Stimulated activated naive CD8-positive, alpha-beta T cell treated with anti-CD3 and anti-CD28 coated beads, Interleukin-15, Interleukin-2, amounts not matched to agents 100 ng/mL and 50 ng/mL, for 24 hours (primary cell): ENCODE data around the gene QRSL1.

Experiments used
- H3K27ac Mint-ChIP-seq: one replicate; pipeline ENCODE4 v1.8.0; 2021; ENCODE audit warnings: mild to moderate bottlenecking, mixed read lengths
- H3K27me3 Mint-ChIP-seq: one replicate; pipeline ENCODE4 v1.8.0; 2021; ENCODE audit warnings: mixed read lengths
- H3K36me3 Mint-ChIP-seq: one replicate; pipeline ENCODE4 v1.8.0; 2021; ENCODE audit warnings: low read depth, mixed read lengths
- H3K4me1 Mint-ChIP-seq: one replicate; pipeline ENCODE4 v1.8.0; 2021; ENCODE audit warnings: low read depth, mixed read lengths
- H3K4me3 Mint-ChIP-seq: one replicate; pipeline ENCODE4 v1.8.0; 2021; ENCODE audit warnings: mild to moderate bottlenecking, mixed read lengths
- H3K9me3 Mint-ChIP-seq: one replicate; pipeline ENCODE4 v1.8.0; 2021; ENCODE audit warnings: mixed read lengths

Gene QRSL1

DNA sequence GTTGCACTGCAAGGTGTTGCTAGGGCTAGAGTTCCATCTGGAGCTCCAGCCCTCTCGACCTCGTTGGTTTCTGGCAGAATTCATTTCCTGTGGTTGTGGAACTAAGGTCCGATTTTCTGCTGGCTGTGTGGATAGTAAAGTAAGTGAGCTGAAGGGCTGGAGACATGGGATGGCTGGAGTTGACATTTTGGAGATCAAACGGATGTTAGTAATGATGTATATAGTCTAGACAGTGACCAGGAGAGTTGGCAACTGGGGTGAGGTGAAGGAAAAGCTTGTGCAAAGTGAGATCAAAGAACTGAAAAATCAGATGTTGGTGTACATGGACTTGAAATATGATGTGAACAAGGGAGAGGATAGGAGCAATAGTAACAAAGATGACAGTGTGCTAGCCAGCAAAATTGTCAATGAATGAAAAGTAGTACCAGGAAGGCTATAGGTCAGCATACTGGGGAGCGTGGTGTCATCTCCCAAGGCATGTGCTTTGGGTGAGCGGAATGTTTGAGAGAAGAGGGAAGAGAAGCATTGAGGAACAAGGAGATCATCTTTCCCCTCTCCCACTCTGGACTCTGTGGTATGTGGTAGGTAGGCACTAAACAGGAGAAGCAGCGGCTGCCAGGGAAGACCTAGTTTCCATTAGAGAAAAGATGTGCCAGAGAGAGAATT lies 7.8 kb downstream of the QRSL1 start:
- H3K27me3 Mint-ChIP-seq, result no peaks in the 10 kb centered on the region
- peaks cover 53% of the 10 kb centered on the region for H3K4me1 Mint-ChIP-seq
- peaks cover 43% of the 10 kb centered on the region for H3K36me3 Mint-ChIP-seq
- no peaks in the 10 kb centered on the region for H3K9me3 Mint-ChIP-seq
- peak overlapping the region; percentile 33 for H3K27ac Mint-ChIP-seq
- H3K4me3 Mint-ChIP-seq, result peak overlapping the region; percentile 18

DNA sequence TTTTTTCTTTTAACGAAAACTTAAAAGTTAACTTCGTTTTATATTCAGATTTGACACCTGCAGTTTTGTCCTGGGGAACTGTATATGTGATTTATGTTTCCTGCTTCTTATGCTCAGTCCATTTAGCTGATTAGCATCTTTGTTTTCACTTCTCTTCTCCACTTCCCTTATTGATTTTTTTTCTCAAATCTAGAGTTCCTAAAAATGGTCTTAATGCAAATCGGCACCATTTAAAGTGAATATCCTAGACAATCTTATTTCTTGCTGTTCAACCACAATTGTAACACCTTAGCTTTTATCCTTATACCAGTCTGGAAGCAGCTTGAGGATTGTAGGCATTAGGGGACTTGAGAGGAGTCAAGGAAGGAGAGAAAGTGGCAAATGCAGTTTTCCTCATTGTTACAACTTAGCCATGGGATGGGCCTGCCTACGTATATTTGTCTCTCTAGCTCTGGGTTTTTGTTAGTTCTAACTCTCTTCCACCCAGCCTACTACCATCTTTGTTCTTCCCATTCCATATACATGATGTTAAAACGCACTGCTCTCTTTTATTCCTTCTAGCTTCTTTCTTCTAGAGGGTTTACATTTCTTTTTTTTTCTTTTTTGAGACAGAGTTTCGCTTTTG lies 8.5 kb downstream of the QRSL1 start:
- no peaks in the 10 kb centered on the region for H3K9me3 Mint-ChIP-seq
- peaks cover 45% of the 10 kb centered on the region for H3K36me3 Mint-ChIP-seq
- peak overlapping the region; percentile 33 for H3K27ac Mint-ChIP-seq
- no peak overlapping the region for H3K4me3 Mint-ChIP-seq
- peaks cover 48% of the 10 kb centered on the region for H3K4me1 Mint-ChIP-seq
- H3K27me3 Mint-ChIP-seq, result no peaks in the 10 kb centered on the region

DNA sequence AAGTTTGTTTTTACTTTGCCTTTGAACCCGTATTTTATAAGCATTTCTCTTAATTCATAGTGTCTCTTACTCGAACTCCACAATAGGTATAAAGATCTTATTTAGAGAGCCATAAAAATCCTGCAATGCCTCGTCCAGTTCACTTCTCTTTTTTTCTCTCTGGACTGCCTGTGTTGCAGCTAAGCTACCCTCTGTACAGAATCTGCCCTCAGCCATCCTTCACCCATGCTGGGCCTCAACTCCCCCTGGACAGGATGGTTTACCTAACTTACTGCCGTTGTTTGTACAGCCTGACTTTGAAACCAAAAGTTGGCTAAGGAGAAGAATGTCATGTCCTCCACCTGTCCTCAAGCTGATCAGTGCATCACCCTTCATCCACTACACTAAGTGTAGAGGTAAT lies 10.4 kb downstream of the QRSL1 start:
- Mint-ChIP-seq H3K9me3 (no peaks in the 10 kb centered on the region), H3K4me3 (no peak overlapping the region), H3K27me3 (no peaks in the 10 kb centered on the region), H3K27ac (no peak overlapping the region), H3K4me1 (peaks cover 37% of the 10 kb centered on the region), H3K36me3 (peaks cover 50% of the 10 kb centered on the region)

DNA sequence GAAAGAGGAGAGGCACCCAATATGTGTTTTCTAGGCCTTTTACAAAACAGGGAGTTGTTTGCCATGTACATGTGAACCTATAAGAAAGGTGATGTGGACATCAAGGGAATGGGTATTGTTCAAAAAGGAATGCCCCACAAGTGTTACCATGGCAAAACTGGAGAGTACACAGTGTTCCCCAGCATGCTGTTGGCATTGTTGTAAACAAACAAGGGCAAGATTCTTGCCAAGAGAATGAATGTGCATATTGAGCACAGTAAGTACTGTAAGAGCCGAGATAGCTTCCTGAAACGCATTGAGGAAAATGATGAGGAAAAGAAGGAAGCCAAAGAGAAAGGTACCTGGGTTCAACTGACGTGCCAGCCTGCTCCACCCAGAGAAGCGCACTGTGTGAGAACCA lies 13.1 kb downstream of the QRSL1 start:
- peaks cover 19% of the 10 kb centered on the region for H3K4me1 Mint-ChIP-seq
- H3K9me3 Mint-ChIP-seq, result no peaks in the 10 kb centered on the region
- H3K4me3 Mint-ChIP-seq, result no peak overlapping the region
- no peak overlapping the region for H3K27ac Mint-ChIP-seq
- H3K27me3 Mint-ChIP-seq, result no peaks in the 10 kb centered on the region
- H3K36me3 Mint-ChIP-seq, result peaks cover 57% of the 10 kb centered on the region

DNA sequence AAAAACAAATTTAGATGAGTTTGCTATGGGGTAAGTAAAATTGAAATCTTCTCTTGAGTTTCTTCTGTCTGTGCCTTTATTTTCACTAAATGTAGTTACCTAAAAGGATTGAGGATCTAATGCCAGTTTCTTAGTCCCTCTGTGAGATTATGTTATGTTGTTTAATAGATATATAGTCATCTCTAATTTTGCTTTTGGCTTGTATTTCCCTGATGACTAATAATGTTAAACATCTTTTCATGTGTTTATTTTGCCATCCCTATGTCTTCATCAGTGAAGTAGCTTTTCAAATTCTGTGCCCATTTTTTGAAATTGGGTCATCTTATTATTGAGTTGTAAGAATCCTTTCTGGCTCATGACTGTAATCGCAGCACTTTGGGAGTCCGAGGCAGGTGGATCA lies 13.7 kb downstream of the QRSL1 start:
- no peak overlapping the region for H3K4me3 Mint-ChIP-seq
- no peaks in the 10 kb centered on the region for H3K9me3 Mint-ChIP-seq
- peaks cover 57% of the 10 kb centered on the region for H3K36me3 Mint-ChIP-seq
- H3K27me3 Mint-ChIP-seq, result no peaks in the 10 kb centered on the region
- peaks cover 13% of the 10 kb centered on the region for H3K4me1 Mint-ChIP-seq
- no peak overlapping the region for H3K27ac Mint-ChIP-seq

DNA sequence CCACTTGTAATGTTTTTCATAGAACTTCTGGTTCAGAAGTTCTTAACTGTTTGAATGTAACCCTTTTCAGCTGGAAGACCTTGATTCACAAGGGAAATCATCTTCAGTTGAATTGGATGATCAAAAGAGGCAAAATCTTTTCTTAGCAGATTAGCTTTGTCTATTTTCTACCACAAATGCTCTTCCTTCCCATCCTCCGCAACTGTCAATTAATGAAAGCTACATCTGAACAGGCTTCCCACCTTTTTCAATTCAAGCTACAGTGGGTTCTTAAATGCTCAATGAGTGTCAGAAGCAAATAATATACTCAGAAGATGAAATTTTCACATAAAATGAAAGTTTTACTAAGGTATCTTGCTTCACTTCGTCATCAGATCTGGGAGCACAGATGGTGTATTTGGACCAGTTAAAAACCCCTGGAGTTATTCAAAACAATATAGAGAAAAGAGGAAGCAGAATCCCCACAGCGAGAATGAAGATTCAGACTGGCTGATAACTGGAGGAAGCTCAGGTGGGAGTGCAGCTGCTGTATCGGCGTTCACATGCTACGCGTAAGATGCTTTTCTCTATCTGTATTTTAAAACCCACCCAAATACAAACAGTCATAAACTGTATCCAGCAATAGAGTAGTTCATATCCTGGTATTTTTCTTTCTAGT lies 19.4 kb downstream of the QRSL1 start:
- H3K4me1 Mint-ChIP-seq, result no peaks in the 10 kb centered on the region
- H3K27me3 Mint-ChIP-seq, result no peaks in the 10 kb centered on the region
- peaks cover 60% of the 10 kb centered on the region for H3K36me3 Mint-ChIP-seq
- H3K27ac Mint-ChIP-seq, result no peak overlapping the region
- no peaks in the 10 kb centered on the region for H3K9me3 Mint-ChIP-seq
- peak overlapping the region; percentile 4 for H3K4me3 Mint-ChIP-seq

DNA sequence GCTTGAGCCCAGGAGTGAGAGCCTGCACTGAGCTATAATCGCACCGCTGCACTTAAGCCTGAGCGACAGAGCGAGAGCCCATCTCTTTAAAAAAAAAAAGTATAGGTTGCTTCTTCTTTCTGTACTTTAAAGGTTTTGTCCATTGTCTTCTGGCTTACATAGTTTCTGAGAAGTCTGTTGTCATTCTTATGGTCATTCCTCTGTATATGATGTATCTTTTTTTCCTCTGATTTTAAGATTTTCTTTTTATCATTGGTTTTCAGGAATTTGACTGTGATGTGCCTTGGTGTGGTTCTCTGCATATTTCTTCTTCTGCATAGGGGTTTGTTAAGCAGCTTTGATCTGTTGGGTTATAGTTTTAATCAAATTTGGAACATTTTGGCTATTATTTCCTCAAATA lies 29.1 kb downstream of the QRSL1 start:
- Mint-ChIP-seq H3K4me3 (no peak overlapping the region), H3K4me1 (no peaks in the 10 kb centered on the region), H3K27me3 (no peaks in the 10 kb centered on the region), H3K36me3 (peaks cover 88% of the 10 kb centered on the region), H3K27ac (no peak overlapping the region), H3K9me3 (peaks cover 11% of the 10 kb centered on the region)

DNA sequence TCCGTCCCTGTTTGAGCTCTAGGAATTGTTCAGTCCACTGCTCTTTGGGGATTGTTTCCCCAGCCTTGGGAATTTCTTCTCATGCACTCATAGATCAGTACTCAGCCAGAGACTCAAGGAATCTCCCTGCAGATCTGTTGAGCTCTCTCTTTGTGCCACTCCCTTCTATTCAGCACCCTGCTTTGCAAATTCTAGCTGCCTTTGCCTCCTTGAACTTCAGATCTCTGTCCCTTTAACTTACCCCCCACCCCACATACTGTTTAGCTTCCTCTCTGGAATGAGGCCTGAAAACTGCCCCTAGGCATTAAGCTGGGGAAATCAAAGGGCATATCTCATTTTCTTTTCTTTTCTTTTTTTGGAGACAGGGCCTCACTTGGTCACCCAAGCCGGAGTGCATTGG lies 30.5 kb downstream of the QRSL1 start:
- H3K4me1 Mint-ChIP-seq, result peaks cover 3% of the 10 kb centered on the region
- H3K36me3 Mint-ChIP-seq, result peaks cover 92% of the 10 kb centered on the region
- H3K27ac Mint-ChIP-seq, result no peak overlapping the region
- H3K9me3 Mint-ChIP-seq, result peaks cover 11% of the 10 kb centered on the region
- no peak overlapping the region for H3K4me3 Mint-ChIP-seq
- no peaks in the 10 kb centered on the region for H3K27me3 Mint-ChIP-seq

DNA sequence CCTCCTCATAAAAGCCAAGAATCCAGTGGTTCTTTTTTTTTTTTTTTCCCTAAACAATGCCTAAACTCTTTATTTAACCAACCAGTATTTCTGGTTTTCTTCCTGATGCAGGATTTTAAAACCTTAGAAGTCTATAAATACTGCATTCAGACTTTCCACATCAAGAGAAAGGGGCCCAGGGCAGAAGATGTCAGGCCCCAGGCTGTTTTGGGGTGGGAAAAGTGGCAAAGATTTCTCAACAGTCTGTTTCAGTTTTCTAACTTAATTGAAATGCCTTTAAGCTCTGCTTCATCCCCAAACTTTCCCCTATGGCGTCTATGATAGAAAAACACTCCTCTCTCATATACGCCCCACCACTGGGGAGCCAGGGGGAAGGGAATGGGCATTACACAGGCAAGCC lies 33.1 kb downstream of the QRSL1 start:
- no peaks in the 10 kb centered on the region for H3K27me3 Mint-ChIP-seq
- H3K9me3 Mint-ChIP-seq, result peaks cover 5% of the 10 kb centered on the region
- peaks cover 86% of the 10 kb centered on the region for H3K36me3 Mint-ChIP-seq
- no peak overlapping the region for H3K4me3 Mint-ChIP-seq
- H3K4me1 Mint-ChIP-seq, result peaks cover 9% of the 10 kb centered on the region
- no peak overlapping the region for H3K27ac Mint-ChIP-seq

DNA sequence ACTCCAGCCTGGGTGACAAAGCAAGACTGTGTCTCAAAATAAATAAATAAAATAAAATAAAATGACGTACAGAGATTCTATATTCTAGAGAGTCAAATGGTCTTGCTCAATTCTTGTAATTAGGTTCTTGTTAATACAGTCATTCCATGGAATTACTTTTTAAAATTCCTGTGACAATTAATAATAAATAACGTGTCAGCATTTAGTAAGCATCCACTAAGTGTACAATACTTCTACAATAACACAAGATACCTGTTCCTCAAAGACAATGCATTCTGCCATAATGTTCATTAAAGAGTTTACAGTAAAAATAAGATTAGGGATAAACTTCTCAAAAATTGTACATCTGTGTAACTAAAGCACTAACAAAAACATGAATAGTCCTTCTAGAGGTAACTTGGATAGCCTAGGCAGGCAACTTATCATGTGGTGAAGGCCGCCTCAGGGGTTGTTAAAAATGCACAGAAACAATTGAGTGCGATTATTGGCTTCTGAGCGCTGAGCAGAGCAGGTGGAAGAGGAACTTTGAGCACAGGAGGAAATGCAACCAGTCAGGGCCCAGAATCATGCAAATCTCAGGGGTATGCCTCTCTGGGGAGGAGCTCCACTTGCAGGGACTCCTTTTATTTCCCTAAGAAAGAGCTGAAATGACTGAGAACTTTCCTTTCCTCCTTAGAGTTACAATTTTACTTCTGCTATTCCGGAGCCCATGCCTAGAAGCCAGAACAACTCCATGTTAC lies 37.1 kb downstream of the QRSL1 start:
- H3K4me3 Mint-ChIP-seq, result peak overlapping the region; percentile 19
- no peak overlapping the region for H3K27ac Mint-ChIP-seq
- peaks cover 15% of the 10 kb centered on the region for H3K4me1 Mint-ChIP-seq
- peaks cover 55% of the 10 kb centered on the region for H3K36me3 Mint-ChIP-seq
- H3K9me3 Mint-ChIP-seq, result no peaks in the 10 kb centered on the region
- H3K27me3 Mint-ChIP-seq, result no peaks in the 10 kb centered on the region

DNA sequence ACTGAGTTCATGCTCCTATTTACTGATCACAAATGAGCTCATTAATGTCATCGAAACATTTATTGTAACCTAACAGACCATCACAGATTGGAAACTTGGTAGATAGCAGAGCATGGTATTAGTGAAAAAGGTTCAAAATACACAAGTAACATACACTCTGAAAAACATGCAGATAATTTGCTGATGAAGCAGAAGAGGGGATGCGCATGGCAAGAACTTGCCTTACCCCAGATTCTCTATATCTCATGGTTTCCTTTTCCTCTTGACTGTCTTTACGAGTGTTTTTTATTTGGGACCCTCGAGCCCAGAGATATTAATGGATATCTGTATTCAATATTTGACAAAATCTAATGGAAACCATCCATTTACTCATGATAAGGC lies 37.6 kb downstream of the QRSL1 start:
- no peaks in the 10 kb centered on the region for H3K27me3 Mint-ChIP-seq
- H3K27ac Mint-ChIP-seq, result no peak overlapping the region
- H3K36me3 Mint-ChIP-seq, result peaks cover 53% of the 10 kb centered on the region
- H3K9me3 Mint-ChIP-seq, result no peaks in the 10 kb centered on the region
- H3K4me1 Mint-ChIP-seq, result peaks cover 15% of the 10 kb centered on the region
- H3K4me3 Mint-ChIP-seq, result peak overlapping the region; percentile 19

DNA sequence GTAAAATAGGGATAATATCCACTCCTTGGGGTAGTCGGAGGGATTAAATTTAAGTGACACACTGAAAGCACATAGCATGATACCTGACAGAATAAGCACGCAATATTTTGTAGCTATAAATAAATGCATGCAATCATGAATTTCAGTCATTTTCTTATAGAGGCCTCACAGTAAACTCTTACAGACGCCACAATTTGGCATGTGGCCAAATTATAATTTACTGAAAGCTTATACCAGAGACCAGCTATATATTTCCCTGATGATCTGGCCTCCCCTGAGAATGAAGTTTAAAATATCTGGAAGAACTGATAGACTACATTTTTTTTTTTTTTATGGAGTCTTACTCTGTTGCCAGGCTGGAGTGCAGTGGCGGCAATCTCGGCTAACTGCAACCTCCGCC lies 40.9 kb downstream of the QRSL1 start:
- H3K27me3 Mint-ChIP-seq, result no peaks in the 10 kb centered on the region
- peaks cover 23% of the 10 kb centered on the region for H3K36me3 Mint-ChIP-seq
- peaks cover 12% of the 10 kb centered on the region for H3K4me1 Mint-ChIP-seq
- no peak overlapping the region for H3K27ac Mint-ChIP-seq
- no peak overlapping the region for H3K4me3 Mint-ChIP-seq
- H3K9me3 Mint-ChIP-seq, result no peaks in the 10 kb centered on the region

DNA sequence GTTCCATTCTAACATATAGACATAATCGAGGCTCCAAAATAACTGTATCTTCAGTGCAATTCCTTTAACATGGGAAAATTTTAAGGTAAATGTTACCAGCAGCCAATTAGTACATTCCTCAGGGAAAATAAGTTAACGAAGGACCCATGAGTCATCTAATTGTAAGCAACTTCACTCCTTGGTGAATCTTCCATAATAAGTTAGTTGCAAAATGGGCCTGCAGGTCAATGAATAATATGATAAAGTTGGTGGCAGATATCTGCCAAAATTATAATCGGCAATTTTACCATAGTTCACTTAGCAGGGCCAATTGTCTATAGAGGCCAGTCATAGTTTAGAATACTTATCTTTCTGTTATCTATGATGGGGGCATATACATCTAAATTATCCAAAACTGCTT lies 42.3 kb downstream of the QRSL1 start:
- Mint-ChIP-seq H3K36me3 (peaks cover 10% of the 10 kb centered on the region), H3K27ac (no peak overlapping the region), H3K4me3 (no peak overlapping the region), H3K27me3 (no peaks in the 10 kb centered on the region), H3K9me3 (no peaks in the 10 kb centered on the region), H3K4me1 (peaks cover 9% of the 10 kb centered on the region)

DNA sequence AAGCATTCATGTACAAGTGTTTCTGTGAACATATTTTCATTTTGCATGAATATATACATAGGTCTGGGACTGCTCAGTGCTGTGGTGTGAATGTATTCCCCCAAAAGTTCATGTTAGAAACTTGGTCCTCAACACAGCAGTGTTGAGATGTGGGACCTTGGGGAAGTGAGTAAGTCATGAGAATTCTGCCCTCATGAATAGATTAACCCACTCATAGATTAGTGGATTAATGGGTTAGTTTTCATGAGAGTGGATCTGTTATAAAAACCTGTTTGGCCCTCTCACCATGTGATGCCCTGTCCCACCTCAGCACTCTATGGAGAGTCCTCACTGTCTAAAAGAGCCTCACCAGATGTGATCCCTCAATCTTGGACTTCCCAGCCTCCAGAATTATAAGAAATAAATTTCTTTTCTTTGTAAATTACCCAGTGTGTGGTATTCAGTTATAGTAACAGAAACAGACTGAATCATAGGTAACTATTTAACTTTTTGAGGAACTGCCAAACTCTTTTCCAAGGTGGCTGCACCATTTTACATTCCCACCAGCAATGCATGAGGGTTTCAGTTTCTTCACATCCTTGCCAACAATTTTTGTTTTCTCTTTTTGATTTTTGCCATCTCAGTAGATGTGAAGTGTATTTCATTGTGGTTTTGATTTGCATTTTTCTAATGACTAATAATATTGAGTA lies 45.3 kb downstream of the QRSL1 start:
- Mint-ChIP-seq H3K27ac (no peak overlapping the region), H3K36me3 (no peaks in the 10 kb centered on the region), H3K9me3 (no peaks in the 10 kb centered on the region), H3K27me3 (no peaks in the 10 kb centered on the region), H3K4me1 (no peaks in the 10 kb centered on the region), H3K4me3 (no peak overlapping the region)

DNA sequence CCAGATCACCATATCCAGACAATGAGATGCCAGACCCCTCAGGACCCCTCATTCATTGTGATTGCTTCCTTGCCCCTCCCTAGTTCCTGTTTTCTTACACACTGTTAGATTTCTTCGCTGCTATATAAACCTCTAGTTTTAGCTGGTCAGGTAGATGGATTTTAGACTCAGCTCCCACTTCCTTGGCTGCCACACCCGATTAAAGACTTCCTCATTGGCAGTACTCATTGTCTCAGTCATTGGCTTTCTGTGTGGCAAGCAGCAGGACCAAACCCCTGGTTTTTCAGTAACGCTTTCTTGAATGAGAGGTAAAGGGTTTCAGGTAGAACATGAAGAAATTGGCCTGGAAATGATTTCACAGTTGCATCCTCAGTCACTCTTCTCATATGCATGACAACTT lies 47.9 kb downstream of the QRSL1 start:
- H3K36me3 Mint-ChIP-seq, result no peaks in the 10 kb centered on the region
- no peak overlapping the region for H3K4me3 Mint-ChIP-seq
- H3K9me3 Mint-ChIP-seq, result no peaks in the 10 kb centered on the region
- no peaks in the 10 kb centered on the region for H3K27me3 Mint-ChIP-seq
- H3K27ac Mint-ChIP-seq, result peak overlapping the region; percentile 42
- no peaks in the 10 kb centered on the region for H3K4me1 Mint-ChIP-seq
